ENCODE data around the gene TMEM175.

Gene TMEM175

DNA sequence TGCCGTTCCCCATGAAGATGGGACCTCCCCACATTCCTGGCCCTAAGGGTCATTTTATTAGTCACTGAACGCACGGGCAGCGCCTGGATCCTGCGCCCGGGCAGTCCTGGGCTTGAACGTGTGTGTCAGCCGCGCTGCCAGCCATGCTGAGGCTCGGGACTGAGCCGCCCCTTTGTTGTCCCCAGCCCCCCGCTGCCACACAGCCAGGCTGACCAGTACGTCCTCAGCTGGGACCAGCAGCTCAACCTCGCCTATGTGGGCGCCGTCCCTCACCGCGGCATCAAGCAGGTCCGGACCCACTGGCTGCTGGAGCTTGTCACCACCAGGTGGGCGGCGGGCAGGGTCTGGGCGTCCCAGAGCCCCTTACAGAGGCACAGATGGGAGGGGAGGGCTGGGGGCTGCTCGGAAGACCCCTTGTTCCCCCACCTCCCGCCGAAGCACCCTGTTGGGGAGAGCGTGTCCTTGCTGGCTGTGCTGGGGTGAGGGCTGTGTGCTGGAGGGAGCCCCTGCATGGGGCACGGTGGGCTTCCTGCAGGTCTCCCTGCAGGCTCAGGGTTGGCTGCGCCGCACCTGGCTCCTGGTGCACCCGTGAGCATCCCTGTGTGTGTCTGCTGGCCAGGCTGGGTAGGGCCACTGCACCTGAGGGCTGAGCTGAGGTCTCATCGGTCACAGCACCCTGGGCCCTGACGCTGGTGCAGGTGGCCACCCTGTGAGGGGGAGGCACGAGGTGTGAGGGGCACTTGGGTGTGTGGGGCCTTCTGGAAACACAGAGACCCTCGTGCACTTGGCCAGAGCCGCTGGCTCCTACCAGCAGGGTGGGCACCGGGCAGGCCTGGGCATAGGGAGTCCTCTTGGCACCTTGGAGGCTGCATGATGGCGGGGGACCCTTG, 55.6 kb downstream of the TMEM175 start:
- H3K9me3 ChIP-seq, result no peaks in the 10 kb centered on the region
- DNase-seq, result no peak
- no peak for TF ChIP-seq CTCF (IDR thresholded peaks at IDR 0.05)
- H3K36me3 ChIP-seq, result peaks cover 0 to 39% (median 18%) of the 10 kb centered on the region in 3 donors
- peak overlapping the region in 1 of 2 donors; percentile 50 for H3K27ac ChIP-seq
- intact Hi-C loops (cut with DNase I; ENCODE audit: low total_unique reads), result no loop called here
- peaks cover 0 to 31% (median 21%) of the 10 kb centered on the region in 4 donors for H3K4me1 ChIP-seq
- peak overlapping the region; percentile 61 to 70 for H3K4me3 ChIP-seq
- no peaks in the 10 kb centered on the region for H3K27me3 ChIP-seq

GRCh38 chr4:988726-989721, 56.8 kb downstream of the TMEM175 start:
- DNase-seq, result no peak
- intact Hi-C loops (cut with DNase I; ENCODE audit: low total_unique reads), result no loop called here
- peaks cover 0 to 31% (median 21%) of the 10 kb centered on the region in 4 donors for H3K4me1 ChIP-seq

GRCh38 chr4:989722-990471, 57.6 kb downstream of the TMEM175 start:
- H3K9me3 ChIP-seq, result no peaks in the 10 kb centered on the region
- intact Hi-C loops (cut with DNase I; ENCODE audit: low total_unique reads), result no loop called here
- no peak for TF ChIP-seq CTCF (IDR thresholded peaks at IDR 0.05)
- no peak overlapping the region for H3K27ac ChIP-seq
- no peak overlapping the region for H3K4me3 ChIP-seq
- DNase-seq, result no peak
- H3K4me1 ChIP-seq, result peaks cover 0 to 29% (median 21%) of the 10 kb centered on the region in 4 donors
- H3K27me3 ChIP-seq, result no peaks in the 10 kb centered on the region
- peaks cover 0 to 40% (median 18%) of the 10 kb centered on the region in 3 donors for H3K36me3 ChIP-seq

More at GRCh38 chr4:988726-989721, 56.8 kb downstream of the TMEM175 start:
- no peak for TF ChIP-seq CTCF (IDR thresholded peaks at IDR 0.05)
- H3K4me3 ChIP-seq, result no peak overlapping the region
- peaks cover 0 to 40% (median 18%) of the 10 kb centered on the region in 3 donors for H3K36me3 ChIP-seq
- no peak overlapping the region for H3K27ac ChIP-seq
- H3K9me3 ChIP-seq, result no peaks in the 10 kb centered on the region
- H3K27me3 ChIP-seq, result no peaks in the 10 kb centered on the region

DNA sequence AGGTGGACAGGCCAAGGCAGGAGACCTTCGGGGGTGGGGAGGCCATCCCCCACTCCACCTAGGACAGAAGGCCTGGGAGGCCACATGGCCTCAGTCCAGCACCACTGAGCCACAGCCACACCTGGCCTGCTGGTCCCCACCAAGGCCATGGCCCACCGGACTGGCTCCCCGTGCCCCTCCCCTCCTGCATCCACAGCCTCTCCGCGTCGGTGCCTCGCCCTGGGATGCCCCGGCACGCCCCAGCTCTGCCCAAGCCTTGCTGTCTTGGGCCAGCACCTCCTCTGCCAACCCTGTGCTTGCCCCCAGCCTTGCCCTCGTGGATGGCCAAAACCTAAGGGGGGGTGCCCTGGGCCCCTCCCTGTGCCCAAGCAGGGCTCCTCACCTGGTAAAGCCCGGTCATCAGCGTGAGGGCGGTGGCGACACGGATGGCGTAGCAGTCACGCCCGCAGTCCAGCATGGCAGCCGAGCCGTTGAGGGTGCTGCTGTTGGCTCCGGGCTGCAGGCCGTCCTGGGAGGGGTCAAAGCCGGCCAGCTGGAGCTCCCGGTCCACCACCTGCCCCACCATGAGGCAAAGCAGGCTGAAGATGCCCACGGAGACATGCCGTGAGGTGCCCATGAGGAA, 58.6 kb downstream of the TMEM175 start:
- intact Hi-C loops (cut with DNase I; ENCODE audit: low total_unique reads), result no loop called here
- H3K4me1 ChIP-seq, result peaks cover 0 to 22% (median 17%) of the 10 kb centered on the region in 4 donors

More for the DNA sequence above, 58.6 kb downstream of the TMEM175 start:
- no peak overlapping the region for H3K4me3 ChIP-seq
- peaks cover 0 to 40% (median 18%) of the 10 kb centered on the region in 3 donors for H3K36me3 ChIP-seq
- no peak for TF ChIP-seq CTCF (IDR thresholded peaks at IDR 0.05)
- no peak for DNase-seq
- H3K27ac ChIP-seq, result no peak overlapping the region
- H3K27me3 ChIP-seq, result peaks cover 0 to 6% of the 10 kb centered on the region in 2 donors
- no peaks in the 10 kb centered on the region for H3K9me3 ChIP-seq

All from tibial artery (tissue), 4 donors.